Lower lobe of right lung (tissue), 2 donors: ENCODE measurements around the gene MPZL1. TPM values are rescaled to one million over a fixed set of nuclear protein-coding genes. Genes with fewer than 3 reads are reported as not detected.
"Not testable (repeated sequence)": the region's sequence is repeated elsewhere in the genome, so short reads cannot be mapped to it uniquely, and the experiment has no call there.

Experiments
- ATAC-seq, 2 donors: fragments of 200-7000 bp; cut with Tn5 transposase; one replicate each; pipeline ENCODE4 v1.9.1; 2020 to 2022; ENCODE audit warnings: mild to moderate bottlenecking in 2 of 2, moderate library complexity in 2 of 2
- DNase-seq: peaks from one replicate; pipeline ENCODE4 v3.0.0-alpha.2; 2020
- H3K27ac ChIP-seq: fragments of 200-600 bp; one replicate; pipeline ENCODE4 v1.8.0; 2022
- H3K27me3 ChIP-seq: fragments of 200-600 bp; one replicate; pipeline ENCODE4 v1.8.0; 2022; ENCODE audit warnings: low read depth
- H3K36me3 ChIP-seq: fragments of 200-600 bp; one replicate; pipeline ENCODE4 v1.8.0; 2022; ENCODE audit warnings: mild to moderate bottlenecking
- H3K4me1 ChIP-seq: fragments of 200-600 bp; one replicate; pipeline ENCODE4 v1.8.0; 2022
- H3K4me3 ChIP-seq: fragments of 200-600 bp; one replicate; pipeline ENCODE4 v1.8.0; 2022; ENCODE audit warnings: mild to moderate bottlenecking
- H3K9me3 ChIP-seq: fragments of 200-600 bp; one replicate; pipeline ENCODE4 v1.8.0; 2022
- CTCF ChIP-seq: fragments of 200-600 bp; IDR thresholded peaks from one replicate; pipeline ENCODE4 v1.8.0; 2022; ENCODE audit warnings: antibody characterized with exemption, mild to moderate bottlenecking
- intact Hi-C: fragments of 100-400 bp; cut with DNase I; formaldehyde crosslinking; loops from one replicate; pipeline ENCODE4 v1.11.0; 2022
- total RNA-seq: library from RNA; stranded (reverse); fragmentation: NEBNext Ultra II Directional; extraction: Animal tissue kit (Norgen Biotek cat#: 25700); gene quantifications from one replicate; pipeline ENCODE4 v1.2.1, GENCODE V29; 2021
- donor health status: DM: no; HTN: yes; CAD: no; lungs with severe emphysema.

The MPZL1 gene
- total RNA-seq, 1 donor from 2014 or later, result 85.9 TPM

DNA sequence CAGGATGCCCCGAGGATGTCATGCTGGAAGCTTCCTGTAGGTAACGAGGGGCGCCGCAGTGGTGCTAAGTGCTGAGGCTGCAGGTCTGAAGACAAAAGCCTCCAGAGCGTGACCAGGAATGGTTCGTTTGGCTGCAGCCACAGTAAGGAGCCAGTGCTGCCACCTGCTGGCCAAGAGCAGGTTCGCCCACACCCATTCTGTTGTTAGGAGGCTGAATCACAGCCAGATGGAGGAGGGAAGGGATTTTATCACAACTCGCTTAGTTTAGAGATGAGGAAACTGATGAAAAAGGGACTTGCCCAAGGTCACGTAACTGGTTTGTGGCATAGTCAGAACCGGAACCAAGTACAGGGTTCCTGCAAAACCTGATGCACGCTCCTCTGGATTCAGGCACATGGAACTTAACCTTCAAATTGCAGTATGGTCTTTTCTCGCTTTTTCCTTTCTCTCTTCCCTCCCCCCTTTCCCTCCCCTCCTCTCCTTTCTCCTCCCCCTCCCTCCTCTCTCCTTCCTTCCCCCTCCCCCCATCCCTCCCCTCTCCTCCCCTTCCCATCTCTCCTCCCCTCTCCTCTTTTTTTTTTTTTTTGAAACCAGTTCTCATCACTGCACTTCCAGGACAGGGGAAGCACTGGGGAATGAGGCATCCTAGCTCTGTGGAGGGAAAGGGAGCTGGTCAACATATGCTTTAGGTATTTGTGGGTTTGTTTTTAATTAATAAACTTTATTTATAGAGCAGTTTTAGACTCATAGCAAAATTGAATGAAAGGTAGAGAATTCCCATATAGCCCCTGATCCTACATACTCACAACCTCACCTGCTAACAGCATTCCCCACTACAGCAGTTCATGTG, 81.8 kb downstream of the MPZL1 start:
- H3K36me3 ChIP-seq, result no peaks in the 10 kb centered on the region
- no peak overlapping the region for H3K27ac ChIP-seq
- H3K4me1 ChIP-seq, result peaks cover 7% of the 10 kb centered on the region
- peak; percentile 94 for DNase-seq
- intact Hi-C loops, result no loop called here
- H3K9me3 ChIP-seq, result no peaks in the 10 kb centered on the region
- no peaks in the 10 kb centered on the region for H3K27me3 ChIP-seq
- peak; percentile 97 to 98 for ATAC-seq
- peak; percentile 99 for TF ChIP-seq CTCF
- no peak overlapping the region for H3K4me3 ChIP-seq

DNA sequence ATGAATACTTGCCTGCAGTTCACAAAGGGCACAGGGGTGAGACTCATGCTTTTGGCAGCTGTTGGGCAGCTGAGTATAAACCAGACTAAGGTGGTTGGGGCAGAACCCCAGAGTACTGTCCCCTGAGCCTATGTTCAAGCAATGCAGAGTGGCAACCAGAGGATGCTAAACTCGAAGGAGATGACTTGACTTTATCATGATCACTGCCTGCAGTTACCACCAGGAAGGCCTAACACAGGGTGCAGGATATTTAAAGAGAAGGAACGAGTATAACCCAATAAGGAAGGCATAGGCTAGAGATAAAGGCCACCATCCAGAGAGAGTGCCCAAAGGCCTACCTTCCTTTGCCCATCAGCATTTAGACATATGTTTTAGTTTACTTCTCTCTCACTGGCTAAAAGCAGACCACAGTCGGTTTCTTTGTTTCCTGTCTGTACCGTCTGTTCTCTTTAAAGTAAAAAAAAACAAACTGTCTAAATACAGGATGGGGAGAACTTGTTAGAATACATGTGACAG, 83.3 kb downstream of the MPZL1 start:
- Histone ChIP-seq H3K9me3 (no peaks in the 10 kb centered on the region), H3K27ac (peak overlapping the region; percentile 53), H3K27me3 (no peaks in the 10 kb centered on the region), H3K4me1 (peaks cover 7% of the 10 kb centered on the region), H3K36me3 (no peaks in the 10 kb centered on the region), H3K4me3 (no peak overlapping the region)
- intact Hi-C loops, result no loop called here
- DNase-seq (no peak), ATAC-seq (peak in 1 of 2 donors; percentile 13)
- no peak for TF ChIP-seq CTCF

- H3K9me3 ChIP-seq, H3K4me1 ChIP-seq, H3K27me3 ChIP-seq, intact Hi-C loops, DNase-seq, ATAC-seq, H3K36me3 ChIP-seq, H3K27ac ChIP-seq, H3K4me3 ChIP-seq: not testable (repeated sequence)
Observed at GRCh38 chr1:167806235-167806634, 84.5 kb downstream of the MPZL1 start.

DNA sequence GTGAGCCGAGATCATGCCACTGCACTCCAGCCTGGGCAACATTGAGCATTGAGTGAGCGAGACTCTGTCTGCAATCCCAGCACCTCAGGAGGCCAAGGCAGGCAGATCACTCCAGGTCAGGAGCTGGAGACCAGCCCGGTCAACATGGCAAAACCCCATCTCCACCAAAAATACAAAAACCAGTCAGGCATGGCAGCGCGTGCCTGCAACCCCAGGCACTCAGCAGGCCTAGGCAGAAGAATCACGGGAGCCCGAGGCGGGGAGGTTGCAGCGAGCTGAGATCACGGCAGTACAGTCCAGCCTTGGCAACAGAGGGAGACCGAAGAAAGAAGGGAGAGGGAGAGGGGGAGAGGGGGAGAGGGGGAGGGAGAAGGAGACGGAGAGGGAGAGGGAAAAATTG, 84.9 kb downstream of the MPZL1 start:
- DNase-seq, ATAC-seq, intact Hi-C loops: not testable (repeated sequence)

GRCh38 chr1:167808104-167808503, 86.3 kb downstream of the MPZL1 start:
- no peak overlapping the region for H3K27ac ChIP-seq
- H3K4me3 ChIP-seq, result no peak overlapping the region
- ATAC-seq (no peak), DNase-seq (no peak)
- H3K27me3 ChIP-seq, result no peaks in the 10 kb centered on the region
- H3K36me3 ChIP-seq, result no peaks in the 10 kb centered on the region
- peaks cover 5% of the 10 kb centered on the region for H3K4me1 ChIP-seq
- no peaks in the 10 kb centered on the region for H3K9me3 ChIP-seq
- no peak for TF ChIP-seq CTCF
- intact Hi-C loops, result no loop called here

More for the DNA sequence above, 84.9 kb downstream of the MPZL1 start:
- H3K27ac ChIP-seq, H3K4me3 ChIP-seq, H3K9me3 ChIP-seq, H3K27me3 ChIP-seq, H3K4me1 ChIP-seq, H3K36me3 ChIP-seq: not testable (repeated sequence)

DNA sequence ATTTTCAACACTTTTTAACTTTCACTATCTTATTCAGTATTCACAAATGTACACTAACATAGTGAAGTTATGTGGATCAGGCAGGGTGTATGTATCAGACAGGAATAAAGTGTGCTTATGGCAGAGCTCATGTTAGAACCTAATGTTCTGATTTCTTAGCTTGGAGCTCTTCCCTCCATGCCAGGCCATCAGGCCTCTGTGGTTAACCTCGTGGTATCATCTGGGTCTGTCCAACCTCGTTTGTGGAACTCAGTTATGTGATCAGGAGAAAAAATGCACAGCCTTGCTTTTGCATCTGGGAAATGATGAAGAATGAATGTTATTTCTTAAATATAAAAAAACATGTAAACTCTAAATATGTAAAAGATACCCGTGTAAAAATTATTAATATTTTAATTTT, 86.9 kb downstream of the MPZL1 start:
- TF ChIP-seq CTCF, result no peak
- no peak for ATAC-seq
- intact Hi-C loops, result no loop called here

More for the DNA sequence above, 86.9 kb downstream of the MPZL1 start:
- Histone ChIP-seq H3K4me3 (no peak overlapping the region), H3K4me1 (no peaks in the 10 kb centered on the region), H3K36me3 (no peaks in the 10 kb centered on the region), H3K27me3 (no peaks in the 10 kb centered on the region), H3K27ac (no peak overlapping the region), H3K9me3 (no peaks in the 10 kb centered on the region)
- DNase-seq, result no peak
